T-cell (primary cell): ENCODE results near the gene PRDM10. TPM values are rescaled to one million over a fixed set of nuclear protein-coding genes. Genes with fewer than 3 reads are reported as not detected.

Experiments
- ATAC-seq, 4 experiments: fragments of 200-7000 bp in 3 of 4; fragments of 150-1000 bp in 1 of 4; cut with Tn5 transposase; replicated peaks in 1 of 4; 1 replicate in 3 of 4; 2 replicates in 1 of 4; pipeline ENCODE4 v1.10.0; 2021; ENCODE audit warnings: moderate library complexity in 3 of 4, mild to moderate bottlenecking in 2 of 4, moderate number of reproducible peaks in 1 of 4
- CTCF ChIA-PET, 2 donors: fragments of 300-600 bp; sonication (Branson Sonifier 250); formaldehyde crosslinking; loops; one replicate each; lab custom pipeline; 2022; ENCODE audit warnings: antibody characterized with exemption in 2 of 2; lab: Charles Lee
- POLR2A ChIA-PET, 2 donors: fragments of 300-600 bp; sonication (Branson Sonifier 250); formaldehyde crosslinking; loops; one replicate each; lab custom pipeline; 2022; ENCODE audit warnings: antibody characterized with exemption in 2 of 2; lab: Charles Lee
- DNase-seq, 35 experiments: peaks; one replicate each; pipeline versions ENCODE4 v3.0.0 to v3.0.0-alpha.2; 2013 to 2023
- H3K27ac ChIP-seq: one replicate; pipeline ENCODE4 v1.5.1; 2013; ENCODE audit warnings: low read length
- H3K27me3 ChIP-seq, 2 experiments: replicated peaks in 1 of 2; 1 replicate in 1 of 2; 2 replicates in 1 of 2; pipeline versions ENCODE4 v1.6.1 to v1.7.0; 2013; ENCODE audit warnings: low read length in 1 of 2, mixed read lengths in 1 of 2; ENCODE audit not compliant: control insufficient read depth in 2 of 2, insufficient read depth in 2 of 2; ENCODE audit errors: extremely low read depth in 1 of 2
- H3K36me3 ChIP-seq, 2 donors: 1 replicate in 1 of 2; 2 replicates in 1 of 2; pipeline versions ENCODE4 v1.6.1 to v1.7.0; 2013; ENCODE audit warnings: low read length in 1 of 2; ENCODE audit not compliant: control insufficient read depth in 2 of 2, insufficient read depth in 1 of 2; ENCODE audit errors: extremely low read depth in 1 of 2
- H3K4me1 ChIP-seq, 2 experiments: 1 replicate in 1 of 2; 2 replicates in 1 of 2; pipeline versions ENCODE4 v1.6.1 to v1.7.0; 2013; ENCODE audit warnings: low read length in 2 of 2, mixed read lengths in 1 of 2; ENCODE audit not compliant: insufficient read depth in 2 of 2, control insufficient read depth in 1 of 2; ENCODE audit errors: extremely low read depth in 1 of 2
- H3K4me3 ChIP-seq, 2 donors: 1 replicate in 1 of 2; 2 replicates in 1 of 2; pipeline versions ENCODE4 v1.5.1 to v1.7.0; 2013; ENCODE audit warnings: mild to moderate bottlenecking in 2 of 2, low read length in 1 of 2, moderate library complexity in 1 of 2; ENCODE audit not compliant: control insufficient read depth in 1 of 2; ENCODE audit errors: extremely low read depth in 1 of 2
- H3K9me3 ChIP-seq: 2 replicates; pipeline ENCODE4 v1.7.0; 2013
- H3K27ac Mint-ChIP-seq, 2 donors: one replicate each; pipeline ENCODE4 v1.8.0; 2020 to 2021; ENCODE audit warnings: mild to moderate bottlenecking in 2 of 2, mixed read lengths in 2 of 2
- H3K27me3 Mint-ChIP-seq, 2 donors: one replicate each; pipeline ENCODE4 v1.8.0; 2021 to 2022; ENCODE audit warnings: mixed read lengths in 2 of 2
- H3K36me3 Mint-ChIP-seq: one replicate; pipeline ENCODE4 v1.8.0; 2021; ENCODE audit warnings: mixed read lengths
- H3K4me1 Mint-ChIP-seq, 3 donors: one replicate each; pipeline ENCODE4 v1.8.0; 2020 to 2022; ENCODE audit warnings: mixed read lengths in 3 of 3, mild to moderate bottlenecking in 1 of 3
- H3K4me3 Mint-ChIP-seq, 3 donors: one replicate each; pipeline ENCODE4 v1.8.0; 2020 to 2022; ENCODE audit warnings: mild to moderate bottlenecking in 3 of 3, mixed read lengths in 3 of 3, moderate library complexity in 3 of 3
- H3K9me3 Mint-ChIP-seq, 3 donors: one replicate each; pipeline ENCODE4 v1.8.0; 2020 to 2022; ENCODE audit warnings: mixed read lengths in 3 of 3
- WGBS: methylation state at CpG from one replicate; pipeline ENCODE4 v1.1.5; 2013; ENCODE audit warnings: missing lambda C conversion rate; ENCODE audit not compliant: insufficient coverage; 5-methylcytosine and 5-hydroxymethylcytosine counted together
- total RNA-seq, 35 experiments: library from RNA in 6 of 35; stranded (reverse) in 6 of 35; fragments of 120-200 nt in 1 of 35; gene quantifications; one replicate each; pipeline versions ENCODE4 v1.2.1 to v1.2.4 and lab custom pipeline; 2013 to 2026

Gene PRDM10
- total RNA-seq, 5 donors from 2014 or later (not counting 1 experiment from before 2014, with no cell fraction given) = 10.0 to 15.6 (median 14.2) TPM

GRCh38 chr11:129944696-129945095, 57.9 kb downstream of the PRDM10 start:
- ATAC-seq (no peak), DNase-seq (no peak)
- 98% methylated on average over 9 of the region's 18 CpGs for WGBS
- ChIA-PET POLR2A (no interaction called here), CTCF (interaction anchor here in 1 of 2 donors (0.7 kb wide), 1 partner anchor 60 kb away, joined by 4 read pairs; no protein-coding TSS in a partner anchor)
- no peak overlapping the region for H3K27ac Mint-ChIP-seq
- Histone ChIP-seq H3K4me3 (no peak overlapping the region), H3K27me3 (no peaks in the 10 kb centered on the region), H3K4me1 (no peaks in the 10 kb centered on the region), H3K27ac (no peak overlapping the region), H3K36me3 (peaks cover 15 to 32% of the 10 kb centered on the region in 2 donors), H3K9me3 (no peaks in the 10 kb centered on the region)
- no peaks in the 10 kb centered on the region for H3K9me3 Mint-ChIP-seq
- no peak overlapping the region for H3K4me3 Mint-ChIP-seq
- peaks cover 0 to 9% (median 0%) of the 10 kb centered on the region in 3 donors for H3K4me1 Mint-ChIP-seq
- no peaks in the 10 kb centered on the region for H3K27me3 Mint-ChIP-seq
- peaks cover 61% of the 10 kb centered on the region for H3K36me3 Mint-ChIP-seq

- Mint-ChIP-seq H3K4me1 (no peaks in the 10 kb centered on the region), H3K9me3 (no peaks in the 10 kb centered on the region), H3K27me3 (no peaks in the 10 kb centered on the region), H3K4me3 (no peak overlapping the region), H3K36me3 (peaks cover 65% of the 10 kb centered on the region), H3K27ac (no peak overlapping the region)
- ChIA-PET POLR2A (no interaction called here), CTCF (no interaction called here)
- H3K27me3 ChIP-seq = no peaks in the 10 kb centered on the region
- H3K9me3 ChIP-seq = no peaks in the 10 kb centered on the region
- H3K4me3 ChIP-seq = no peak overlapping the region
- no peak overlapping the region for H3K27ac ChIP-seq
- ATAC-seq (no peak), DNase-seq (no peak)
- peaks cover 15 to 32% of the 10 kb centered on the region in 2 donors for H3K36me3 ChIP-seq
- H3K4me1 ChIP-seq = no peaks in the 10 kb centered on the region
Measured at GRCh38 chr11:129943036-129943435, 59.6 kb downstream of the PRDM10 start.

- H3K27ac Mint-ChIP-seq = no peak overlapping the region
- Histone ChIP-seq H3K36me3 (peaks cover 0 to 13% of the 10 kb centered on the region in 2 donors), H3K27ac (no peak overlapping the region), H3K9me3 (no peaks in the 10 kb centered on the region), H3K4me3 (no peak overlapping the region), H3K27me3 (no peaks in the 10 kb centered on the region), H3K4me1 (no peaks in the 10 kb centered on the region)
- CTCF ChIA-PET = no interaction called here
- 83% methylated on average over 3 of the region's 4 CpGs for WGBS
- H3K4me3 Mint-ChIP-seq = no peak overlapping the region
- no peaks in the 10 kb centered on the region for H3K9me3 Mint-ChIP-seq
- no peaks in the 10 kb centered on the region for H3K4me1 Mint-ChIP-seq
- no peaks in the 10 kb centered on the region for H3K27me3 Mint-ChIP-seq
- DNase-seq (no peak), ATAC-seq (no peak)
- peaks cover 55% of the 10 kb centered on the region for H3K36me3 Mint-ChIP-seq
- POLR2A ChIA-PET = interaction anchor here in 1 of 2 donors (0.6 kb wide), 1 partner anchor 10 kb away, joined by 5 read pairs; no protein-coding TSS in a partner anchor
Measured at GRCh38 chr11:129939510-129939909, 63.1 kb downstream of the PRDM10 start.

GRCh38 chr11:129938764-129939163, 63.9 kb downstream of the PRDM10 start:
- DNase-seq = no peak
- Histone ChIP-seq H3K36me3 (peaks cover 0 to 13% of the 10 kb centered on the region in 2 donors), H3K27me3 (no peaks in the 10 kb centered on the region), H3K9me3 (no peaks in the 10 kb centered on the region), H3K4me3 (no peak overlapping the region), H3K27ac (no peak overlapping the region), H3K4me1 (no peaks in the 10 kb centered on the region)
- Mint-ChIP-seq H3K4me1 (no peaks in the 10 kb centered on the region), H3K4me3 (no peak overlapping the region), H3K27me3 (no peaks in the 10 kb centered on the region), H3K36me3 (peaks cover 61% of the 10 kb centered on the region), H3K27ac (no peak overlapping the region), H3K9me3 (no peaks in the 10 kb centered on the region)
- ATAC-seq = no peak
- POLR2A ChIA-PET = interaction anchor here in 1 of 2 donors (0.6 kb wide), 1 partner anchor 9 kb away, joined by 5 read pairs; no protein-coding TSS in a partner anchor
- 92% methylated on average over 5 of the region's 5 CpGs for WGBS
- CTCF ChIA-PET = no interaction called here

GRCh38 chr11:129937592-129938238, 64.9 kb downstream of the PRDM10 start:
- WGBS = 100% methylated on average over 1 of the region's 4 CpGs
- Histone ChIP-seq H3K9me3 (no peaks in the 10 kb centered on the region), H3K4me1 (no peaks in the 10 kb centered on the region), H3K4me3 (no peak overlapping the region), H3K27me3 (no peaks in the 10 kb centered on the region), H3K36me3 (peaks cover 0 to 9% of the 10 kb centered on the region in 2 donors), H3K27ac (no peak overlapping the region)
- CTCF ChIA-PET = no interaction called here
- Mint-ChIP-seq H3K27me3 (no peaks in the 10 kb centered on the region), H3K36me3 (peaks cover 56% of the 10 kb centered on the region), H3K4me3 (no peak overlapping the region), H3K27ac (no peak overlapping the region), H3K9me3 (no peaks in the 10 kb centered on the region), H3K4me1 (no peaks in the 10 kb centered on the region)
- ATAC-seq (no peak), DNase-seq (no peak)
- POLR2A ChIA-PET = no interaction called here

GRCh38 chr11:129935723-129936122, 66.9 kb downstream of the PRDM10 start:
- Histone ChIP-seq H3K4me3 (no peak overlapping the region), H3K27me3 (no peaks in the 10 kb centered on the region), H3K36me3 (peaks cover 0 to 14% of the 10 kb centered on the region in 2 donors), H3K27ac (no peak overlapping the region), H3K4me1 (no peaks in the 10 kb centered on the region), H3K9me3 (no peaks in the 10 kb centered on the region)
- DNase-seq = no peak
- H3K36me3 Mint-ChIP-seq = peaks cover 53% of the 10 kb centered on the region
- 100% methylated on average over 1 of the region's 3 CpGs for WGBS
- H3K27ac Mint-ChIP-seq = no peak overlapping the region
- ChIA-PET CTCF (interaction anchor here (0.9 to 1.0 kb wide), 2 partner anchors 182 to 197 kb away, joined by 3 to 4 read pairs; no protein-coding TSS in a partner anchor), POLR2A (no interaction called here)
- H3K9me3 Mint-ChIP-seq = no peaks in the 10 kb centered on the region
- no peaks in the 10 kb centered on the region for H3K27me3 Mint-ChIP-seq
- H3K4me3 Mint-ChIP-seq = no peak overlapping the region
- H3K4me1 Mint-ChIP-seq = no peaks in the 10 kb centered on the region
- ATAC-seq = no peak
